HG02759 (cell line): ENCODE data around the gene CYP4F8.
"Not testable (repeated sequence)": the region's sequence is repeated elsewhere in the genome, so short reads cannot be mapped to it uniquely, and the experiment has no call there.

Experiments used
- ATAC-seq: cut with Tn5 transposase; IDR thresholded peaks from one replicate; pipeline ENCODE4 v1.9.1; 2021; ENCODE audit warnings: mild to moderate bottlenecking, moderate library complexity; ENCODE audit not compliant: unreplicated experiment

Gene CYP4F8

DNA sequence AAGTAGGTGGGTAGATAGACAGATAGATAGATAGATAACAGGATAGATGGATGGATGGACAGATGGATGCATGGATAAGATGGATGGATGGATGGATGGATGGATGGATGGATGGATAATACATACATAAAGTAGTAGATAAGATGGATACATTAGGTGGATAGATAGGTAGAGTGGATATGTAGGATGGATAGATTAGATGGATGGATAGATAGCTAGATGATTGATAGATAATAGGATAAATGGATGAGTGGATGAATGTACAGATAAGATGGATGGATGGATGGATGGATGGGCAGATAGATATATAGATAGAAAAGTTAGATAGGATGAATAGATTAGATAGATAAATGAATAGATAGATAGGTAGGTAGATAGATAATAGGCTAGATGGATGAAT lies 27.8 kb downstream of the CYP4F8 start:
- no peak for ATAC-seq

DNA sequence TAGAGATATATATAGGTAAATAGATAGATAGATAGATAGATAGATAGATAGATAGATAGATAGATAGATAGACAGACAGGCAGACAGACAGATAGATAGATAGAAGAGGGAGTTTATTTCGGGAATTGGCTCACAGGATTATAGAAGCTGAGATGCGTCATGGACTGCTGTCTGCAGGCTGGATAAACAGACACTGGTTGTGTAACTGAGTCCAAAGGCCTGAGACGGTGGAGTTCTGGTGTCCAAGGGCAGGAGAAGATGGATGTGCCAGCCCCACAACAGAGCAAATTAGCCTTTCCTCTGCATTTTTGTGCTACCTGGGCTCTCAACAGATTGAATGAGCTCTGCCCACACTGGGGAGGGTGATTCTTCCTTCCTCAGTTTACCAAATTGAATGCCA lies 28.4 kb downstream of the CYP4F8 start:
- no peak for ATAC-seq

DNA sequence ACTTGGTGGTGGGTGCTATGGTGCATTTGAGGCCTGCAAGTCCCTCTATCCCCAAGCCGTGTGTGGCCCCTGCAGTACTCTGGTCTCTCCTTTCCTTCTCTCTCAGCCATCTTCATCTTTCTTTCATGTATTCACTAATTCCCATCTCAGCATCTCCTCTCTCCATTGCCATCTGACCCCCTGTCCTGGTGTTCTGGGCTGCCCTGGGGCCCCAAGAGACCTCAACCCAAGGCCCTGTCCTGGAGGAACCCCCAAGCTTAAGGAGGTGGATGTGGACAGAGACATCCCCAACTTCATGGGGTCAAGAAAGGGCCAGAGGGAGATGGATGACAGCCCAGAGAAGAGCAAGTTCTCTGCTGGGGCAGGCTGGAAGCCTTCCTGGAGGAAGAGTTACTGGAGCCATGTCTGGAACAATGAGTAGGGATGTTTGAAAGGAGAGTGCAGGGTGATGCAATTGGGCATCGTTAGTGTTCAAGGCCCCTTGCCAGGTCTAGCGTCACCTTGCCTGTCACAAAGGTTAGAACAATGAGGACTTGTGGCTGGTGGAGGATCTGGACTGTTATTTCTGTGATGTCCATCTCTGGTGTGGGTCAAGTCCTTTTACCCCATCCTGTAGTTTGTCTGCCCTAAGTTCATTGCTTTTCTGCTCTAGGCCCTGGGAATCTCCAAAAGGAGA lies 29.2 kb downstream of the CYP4F8 start:
- ATAC-seq, result no peak

DNA sequence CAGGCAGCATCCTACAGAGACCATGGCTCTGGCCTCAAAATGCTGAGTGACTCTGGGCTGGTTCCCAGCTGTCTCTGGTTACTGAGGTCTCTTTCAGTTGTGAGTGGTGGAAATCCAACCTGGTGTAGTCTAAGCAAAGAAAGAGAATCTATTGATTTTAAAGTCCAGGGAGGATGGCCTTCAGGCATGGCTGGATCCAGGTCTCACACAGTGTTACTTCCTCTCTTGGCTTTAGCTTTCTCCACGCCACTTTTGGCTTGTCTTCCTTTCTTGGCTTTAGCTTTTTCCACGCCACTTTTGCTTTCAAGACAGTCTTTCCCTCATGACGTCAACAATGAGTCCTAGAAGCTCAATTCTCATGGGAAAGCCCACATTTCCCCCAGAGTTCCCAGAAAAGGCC lies 29.8 kb downstream of the CYP4F8 start:
- ATAC-seq, result no peak

DNA sequence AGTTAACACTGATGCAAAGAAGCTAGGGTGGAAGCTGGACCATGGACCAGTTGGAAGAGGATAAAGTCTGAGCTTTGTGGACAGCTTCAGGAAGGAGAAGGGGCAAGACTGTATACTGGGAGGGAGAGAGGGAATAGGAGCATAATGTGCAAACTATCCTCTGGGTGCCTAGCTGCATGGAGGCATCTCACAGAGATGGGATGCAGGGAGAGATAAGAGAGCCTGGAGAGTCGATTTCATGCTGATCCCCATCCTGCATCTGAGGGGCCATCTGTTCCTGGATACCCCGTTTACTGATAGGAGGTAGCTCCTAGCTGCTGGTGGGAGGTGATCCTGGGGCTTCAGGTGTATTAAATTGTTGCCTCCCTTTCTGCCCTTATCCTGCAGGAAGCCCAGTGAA lies 34.5 kb downstream of the CYP4F8 start:
- ATAC-seq, result no peak

DNA sequence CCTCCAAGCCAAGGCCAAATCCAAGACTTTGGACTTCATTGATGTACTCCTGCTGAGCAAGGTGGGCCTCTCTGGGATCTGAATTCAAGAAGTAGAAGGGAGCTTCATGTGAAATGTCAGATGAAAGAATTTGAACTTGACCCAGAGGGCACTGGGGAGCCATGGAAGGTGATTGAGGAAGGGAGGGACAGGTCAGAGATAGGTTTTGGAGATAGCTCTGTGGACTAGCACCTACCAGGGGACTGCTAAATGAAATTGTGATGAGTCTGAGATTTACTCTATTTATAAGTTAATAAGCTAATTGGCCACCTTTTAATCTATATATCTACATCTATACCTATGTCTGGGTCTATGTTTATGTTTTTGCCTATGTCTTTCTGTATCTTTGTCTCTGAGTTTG lies 35.1 kb downstream of the CYP4F8 start:
- ATAC-seq, result not testable (repeated sequence)

DNA sequence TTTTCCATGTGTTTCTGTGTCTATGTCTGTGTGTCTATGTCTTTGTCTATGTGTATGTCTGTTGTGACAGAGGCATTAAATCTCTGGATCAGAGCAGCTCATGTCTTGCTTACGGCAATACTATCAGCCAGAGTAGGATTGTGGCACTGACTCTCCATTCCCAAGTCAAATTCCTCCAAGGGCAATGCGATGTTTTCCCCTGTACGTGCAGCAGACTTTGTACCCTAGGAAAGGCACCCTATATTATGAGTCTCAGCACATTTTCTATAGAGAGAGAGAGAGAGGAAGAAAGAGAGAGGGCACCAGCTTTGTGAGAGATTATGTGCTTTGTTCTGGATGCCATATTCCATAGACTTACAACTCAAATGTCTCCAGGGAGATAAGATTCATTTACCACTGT lies 36.8 kb downstream of the CYP4F8 start:
- no peak for ATAC-seq

DNA sequence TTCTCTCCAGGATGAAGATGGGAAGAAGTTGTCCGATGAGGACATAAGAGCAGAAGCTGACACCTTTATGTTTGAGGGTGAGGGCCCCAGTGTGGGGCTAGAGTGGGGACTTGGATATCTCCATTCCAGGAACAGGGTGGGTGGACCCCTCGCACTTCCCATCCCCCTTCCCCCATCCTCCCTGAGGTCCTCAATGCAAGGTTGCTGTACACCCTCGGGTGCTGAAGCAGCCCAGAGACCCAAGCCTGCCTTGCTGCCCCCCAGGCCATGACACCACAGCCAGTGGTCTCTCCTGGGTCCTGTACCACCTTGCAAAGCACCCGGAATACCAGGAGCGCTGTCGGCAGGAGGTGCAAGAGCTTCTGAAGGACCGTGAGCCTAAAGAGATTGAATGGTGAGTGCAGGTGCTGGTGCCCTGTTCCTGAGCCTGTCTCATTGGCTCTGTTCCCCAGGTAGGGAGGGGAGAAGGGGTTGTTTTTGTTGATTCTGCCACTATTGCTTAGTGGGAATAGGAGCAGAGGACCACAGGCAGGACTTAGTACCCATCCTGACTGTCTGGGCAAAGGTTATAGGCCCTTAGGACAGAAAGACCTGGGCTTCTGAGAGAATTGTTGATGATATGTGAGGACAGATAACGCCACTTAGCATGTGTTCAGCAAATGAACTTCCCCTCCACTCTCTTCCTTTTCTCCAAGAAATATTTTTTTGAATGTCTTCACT lies 37.7 kb downstream of the CYP4F8 start:
- ATAC-seq, result no peak

DNA sequence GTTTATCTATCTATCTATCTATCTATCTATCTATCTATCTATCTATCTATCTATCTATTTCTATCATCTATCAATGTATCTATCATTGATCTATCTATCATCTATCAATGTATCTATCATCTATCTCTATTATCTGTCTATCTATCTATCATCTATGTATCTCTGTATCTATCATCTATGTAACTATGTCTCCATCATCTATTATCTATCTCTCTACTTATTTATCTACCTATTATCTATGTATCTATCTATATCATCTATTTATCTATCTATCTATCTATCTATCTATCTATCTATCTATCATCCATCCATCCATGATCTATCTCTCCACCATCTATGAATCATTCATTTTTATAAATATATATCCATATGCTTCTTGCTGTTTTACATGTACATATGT lies 41.4 kb downstream of the CYP4F8 start:
- no peak for ATAC-seq

DNA sequence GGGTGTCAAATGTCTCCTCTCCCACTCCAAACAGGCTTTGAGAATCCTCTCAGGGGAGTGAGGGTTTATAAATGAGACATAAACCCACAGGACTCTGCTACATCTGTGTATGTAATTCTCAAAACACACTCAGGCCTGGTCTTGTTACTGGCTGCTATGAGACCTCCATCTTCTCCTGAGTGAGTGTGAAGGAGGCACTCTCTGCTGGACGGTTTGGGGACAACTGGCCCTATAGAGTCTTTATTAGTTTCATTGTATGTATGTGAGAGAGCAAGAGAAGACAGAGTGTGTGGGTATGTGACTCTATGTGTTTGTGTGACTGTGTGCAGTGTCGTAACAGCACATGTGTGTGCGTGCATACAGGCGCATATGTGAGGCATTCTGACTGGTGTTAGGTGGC lies 48.2 kb downstream of the CYP4F8 start:
- no peak for ATAC-seq

DNA sequence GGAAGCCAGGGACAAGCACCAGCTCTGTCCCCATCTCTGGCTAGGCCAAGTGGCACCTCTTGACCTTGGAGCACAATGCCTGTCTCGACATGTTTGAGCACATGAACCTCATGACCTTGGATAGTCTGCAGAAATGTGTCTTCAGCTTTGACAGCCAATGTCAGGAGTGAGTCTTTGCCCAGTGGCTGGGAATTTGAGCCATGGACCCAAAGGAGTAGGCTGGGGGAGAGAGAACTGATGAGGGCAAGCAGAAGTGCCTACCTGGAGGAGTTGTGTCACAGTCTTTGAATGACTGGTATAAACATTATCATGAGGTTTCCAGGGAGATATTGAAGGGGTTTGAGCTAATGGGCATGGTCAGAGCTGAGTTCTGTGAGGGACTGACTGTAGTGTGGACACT lies 51.2 kb downstream of the CYP4F8 start:
- no peak for ATAC-seq

DNA sequence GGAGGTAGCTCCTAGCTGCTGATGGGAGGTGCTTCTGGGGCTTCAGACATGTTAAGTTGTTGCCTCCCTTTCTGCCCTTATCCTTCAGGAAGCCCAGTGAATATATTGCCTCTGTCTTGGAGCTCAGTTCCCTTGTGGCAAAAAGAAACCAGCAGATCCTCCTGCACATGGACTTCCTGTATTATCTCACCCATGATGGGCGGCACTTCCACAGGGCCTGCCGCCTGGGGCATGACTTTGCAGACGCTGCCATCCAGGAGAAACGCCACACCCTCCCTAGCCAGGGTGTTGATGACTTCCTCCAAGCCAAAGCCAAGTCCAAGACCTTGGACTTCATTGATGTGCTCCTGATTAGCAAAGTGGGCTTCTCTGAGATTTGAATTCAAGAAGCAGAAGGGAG lies 51.9 kb downstream of the CYP4F8 start:
- ATAC-seq, result no peak

DNA sequence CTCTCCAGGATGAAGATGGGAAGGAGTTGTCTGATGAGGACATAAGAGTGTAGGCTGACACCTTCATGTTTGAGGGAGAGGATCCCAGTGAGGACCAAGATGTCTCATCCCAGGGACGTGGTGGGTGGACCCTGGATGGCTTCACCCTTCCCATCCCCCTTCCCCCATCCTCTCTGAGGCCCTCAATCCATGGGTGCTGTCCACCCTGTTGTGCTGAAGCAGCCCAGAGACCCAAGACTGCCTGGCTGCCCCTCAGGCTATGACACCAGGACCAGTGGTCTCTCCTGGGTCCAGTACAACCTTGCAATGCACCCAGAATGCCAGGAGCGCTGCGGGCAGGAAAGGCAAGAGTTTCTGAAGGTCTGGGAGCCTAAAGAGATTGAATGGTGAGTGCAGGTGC lies 54.4 kb downstream of the CYP4F8 start:
- ATAC-seq, result no peak

DNA sequence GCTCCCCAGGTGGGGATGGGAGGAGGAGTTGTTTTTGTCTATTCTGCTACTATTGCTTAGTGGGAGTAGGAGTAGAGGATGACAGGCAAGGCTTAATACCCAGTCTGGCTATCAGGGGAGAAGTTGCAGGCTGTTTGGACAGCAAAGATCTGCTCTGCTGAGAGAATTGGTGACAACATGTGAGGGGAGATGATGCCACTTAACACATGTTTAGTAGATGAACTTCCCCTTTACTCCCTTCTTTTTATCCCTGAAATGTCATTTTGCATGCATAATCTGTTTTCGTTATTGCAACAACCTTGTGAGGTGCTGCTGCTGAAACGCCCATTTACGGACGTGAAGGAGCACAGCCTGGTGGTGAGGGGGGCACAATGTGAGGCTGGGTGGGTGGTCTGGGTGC lies 54.9 kb downstream of the CYP4F8 start:
- ATAC-seq, result no peak

DNA sequence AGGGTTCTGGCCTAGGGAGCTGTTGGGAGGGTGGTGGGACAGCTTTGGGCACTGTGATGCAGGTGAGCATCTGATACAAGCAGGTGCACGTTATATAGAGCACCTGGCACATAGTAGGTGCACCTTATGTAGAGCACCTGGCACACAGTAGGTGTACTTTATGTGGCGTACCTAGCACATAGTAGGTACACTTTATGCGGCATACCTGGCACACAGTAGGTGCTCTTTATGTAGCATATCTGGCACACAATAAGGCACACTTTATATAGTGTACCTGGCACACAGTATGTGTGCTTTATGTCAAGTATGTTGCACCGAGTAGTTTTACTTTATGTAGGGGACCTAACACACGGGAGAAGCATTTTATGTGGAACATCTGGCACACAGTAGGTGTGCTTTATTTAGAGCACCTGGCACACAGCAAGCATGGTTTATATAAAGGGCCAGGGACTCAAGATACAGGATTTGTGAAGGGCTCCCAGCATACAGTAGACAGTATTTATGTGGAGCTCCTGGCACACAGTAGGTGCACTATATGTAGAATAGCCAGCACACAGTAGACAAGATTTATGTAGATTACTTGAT lies 56.3 kb downstream of the CYP4F8 start:
- no peak for ATAC-seq

DNA sequence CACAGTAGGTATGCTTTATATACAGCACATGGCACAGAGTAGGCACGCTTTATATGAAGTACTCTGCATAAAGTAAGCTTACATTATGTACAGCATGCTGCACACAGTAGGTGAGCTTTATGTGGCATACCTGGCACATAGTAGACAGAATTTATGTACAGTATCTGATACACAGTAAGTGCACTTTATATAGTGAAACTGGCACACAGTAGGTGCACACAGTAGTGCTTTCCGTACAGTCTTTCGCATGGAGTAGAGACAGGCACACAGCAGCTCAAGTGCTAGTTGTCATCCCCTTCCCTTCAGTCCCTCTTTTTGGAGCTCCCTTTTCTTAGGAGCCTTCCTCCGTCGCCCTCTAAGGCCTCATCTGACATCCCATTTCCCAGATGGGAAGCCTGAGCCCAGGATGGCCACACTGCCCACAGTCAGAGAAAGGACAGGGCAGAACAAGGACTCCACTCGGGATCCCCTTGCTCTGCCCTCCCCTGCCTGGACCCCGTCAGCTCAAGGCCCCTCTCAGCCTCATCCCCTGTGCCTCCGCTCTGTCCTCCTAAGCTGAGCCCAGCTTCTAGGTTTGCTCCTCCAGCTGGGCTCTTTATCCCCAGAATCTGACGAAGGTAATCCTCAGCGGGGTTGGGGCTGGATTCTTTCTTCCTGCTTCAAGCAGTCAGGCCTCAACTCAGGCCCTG lies 57.0 kb downstream of the CYP4F8 start:
- no peak for ATAC-seq

DNA sequence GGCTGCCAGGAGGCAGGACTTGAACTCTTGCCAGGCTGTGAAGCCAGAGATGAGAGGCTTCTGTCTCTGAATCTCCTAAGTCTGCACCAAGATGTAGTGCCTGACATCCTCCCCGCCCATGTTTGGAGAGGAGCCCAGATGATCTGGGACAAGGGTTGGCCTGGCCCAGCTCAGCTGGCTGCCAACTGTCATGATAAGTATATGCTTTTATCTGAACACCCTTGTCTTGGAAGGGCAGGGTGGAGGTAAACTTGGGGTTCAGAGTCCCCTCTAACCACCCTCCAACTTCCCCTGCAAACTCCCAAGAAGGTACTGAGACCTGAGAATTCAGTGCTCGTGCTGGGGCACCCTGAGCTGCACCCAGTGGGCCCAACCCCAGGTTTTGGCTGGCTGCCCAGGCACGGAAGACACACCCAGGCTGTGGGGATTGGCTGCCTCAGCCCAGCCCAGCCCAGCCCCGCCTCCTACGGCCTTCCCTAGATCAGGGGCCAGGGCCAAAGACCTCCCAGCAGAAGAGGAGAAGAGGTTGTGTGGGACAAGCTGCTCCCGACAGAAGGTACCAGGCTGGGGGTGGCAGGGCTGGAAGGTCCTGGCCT lies 57.7 kb downstream of the CYP4F8 start, which contains the start of gene CYP4F12:
Gene CYP4F12, plus strand, starts transcription at position 508 of the 596 bp plus-strand sequence. CDS start 443 bp downstream, outside the sequence.
- no peak for ATAC-seq

DNA sequence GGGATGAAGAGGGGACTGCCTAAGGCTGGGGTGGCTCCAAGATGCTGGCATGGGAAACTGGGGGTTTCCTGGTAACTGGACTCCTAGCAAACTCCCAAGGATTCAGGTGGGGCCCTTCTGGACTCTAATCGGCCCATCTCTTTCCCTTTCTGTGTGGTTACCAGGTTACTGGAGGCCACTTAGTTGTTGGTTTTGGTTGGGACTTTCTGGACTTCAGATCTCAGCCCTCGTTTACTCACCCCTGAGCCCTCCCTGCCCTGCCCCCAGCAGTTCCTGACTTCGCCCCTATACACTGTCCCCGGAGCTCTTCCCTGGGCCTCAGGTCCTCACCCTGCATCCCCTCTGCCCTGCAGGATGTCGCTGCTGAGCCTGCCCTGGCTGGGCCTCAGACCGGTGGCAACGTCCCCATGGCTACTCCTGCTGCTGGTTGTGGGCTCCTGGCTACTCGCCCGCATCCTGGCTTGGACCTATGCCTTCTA lies 58.2 kb downstream of the CYP4F8 start:
- ATAC-seq, result no peak

DNA sequence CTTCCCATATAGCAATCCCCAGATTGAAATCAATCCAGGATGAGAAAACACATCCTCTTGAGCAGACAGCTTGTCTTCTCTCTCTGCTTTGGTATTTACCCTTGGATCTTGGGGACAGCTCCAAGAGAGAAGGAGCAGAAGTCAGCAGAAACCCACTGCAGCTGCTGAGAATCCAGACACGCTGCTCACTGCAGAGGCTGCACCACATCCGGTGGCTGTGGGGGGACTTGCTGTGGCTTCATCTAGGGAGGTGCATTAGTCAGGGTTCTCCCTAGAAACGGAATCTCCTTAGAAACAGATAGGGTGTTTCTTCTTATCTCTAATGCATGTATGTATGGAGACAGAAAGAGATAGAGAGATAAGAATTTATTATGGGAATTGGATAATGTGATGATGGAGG lies 60.5 kb downstream of the CYP4F8 start:
- no peak for ATAC-seq

DNA sequence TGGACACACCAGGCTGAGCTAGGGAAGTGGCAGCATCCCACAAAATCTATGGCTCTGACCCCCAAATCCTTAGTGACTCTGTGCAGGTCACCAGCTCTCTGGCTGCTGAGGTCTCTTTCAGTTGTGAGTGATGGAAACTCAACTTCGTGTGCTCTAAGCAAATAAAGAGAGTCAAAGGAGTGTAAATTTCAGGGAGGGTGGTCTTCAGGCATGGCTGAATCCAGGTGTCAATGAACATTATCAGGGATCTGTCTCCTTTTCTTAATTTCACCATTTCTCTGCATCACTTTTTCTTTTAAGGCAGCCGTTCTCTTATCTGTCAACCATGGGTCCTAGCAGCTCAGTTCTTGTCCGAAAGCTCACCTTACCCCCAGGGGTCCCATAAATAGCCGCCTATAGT lies 64.1 kb downstream of the CYP4F8 start:
- no peak for ATAC-seq

DNA sequence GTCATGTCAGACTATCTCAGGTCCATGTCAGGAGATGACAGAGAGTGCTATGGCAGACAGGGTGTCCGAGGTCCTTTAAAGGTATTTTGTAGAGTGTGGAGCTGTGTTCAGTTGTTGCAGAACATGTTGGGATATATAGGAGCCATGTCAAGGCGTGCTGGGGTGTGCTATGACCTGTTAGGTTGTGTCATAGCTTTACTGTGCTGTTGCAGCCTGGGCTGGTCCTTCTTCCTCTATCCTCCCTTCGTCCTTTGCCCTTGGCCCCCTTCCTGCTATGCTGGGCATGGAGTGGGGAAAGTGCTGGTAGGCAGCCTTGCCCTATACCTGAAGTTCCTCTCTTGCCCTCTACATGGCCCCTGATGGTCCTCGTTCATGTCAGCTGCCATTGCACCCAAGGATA lies 64.8 kb downstream of the CYP4F8 start:
- not testable (repeated sequence) for ATAC-seq
